SU-DHL-6 (cell line): Measurements from ENCODE around the gene PKD1L1.

Experiments
- H2AFZ ChIP-seq: fragments of 200-600 bp; sonication (generic); 2 replicates; pipeline ENCODE4 v1.6.1; 2014; ENCODE audit warnings: low read depth, mild to moderate bottlenecking, moderate library complexity, mixed read lengths, antibody characterized with exemption, low read length; ENCODE audit not compliant: severe bottlenecking
- H3F3A ChIP-seq: fragments of 200-600 bp; shearing (Covaris generic); 2 replicates; pipeline ENCODE4 v1.6.0; 2016; ENCODE audit warnings: antibody characterized with exemption, mild to moderate bottlenecking; ENCODE audit not compliant: insufficient read depth
- H3K27ac ChIP-seq: fragments of 200-600 bp; sonication (generic); 2 replicates; pipeline ENCODE4 v1.5.1; 2016; ENCODE audit warnings: low read depth, mild to moderate bottlenecking, low read length, moderate library complexity, mixed read lengths
- H3K27me3 ChIP-seq: fragments of 200-600 bp; sonication (generic), shearing (Covaris generic); 2 replicates; pipeline ENCODE4 v1.6.0; 2014; ENCODE audit warnings: mild to moderate bottlenecking, low read length
- H3K36me3 ChIP-seq: fragments of 200-600 bp; sonication (generic); 2 replicates; pipeline ENCODE4 v1.6.1; 2014; ENCODE audit warnings: mild to moderate bottlenecking, low read length, mixed read lengths
- H3K4me2 ChIP-seq: fragments of 300-600, 200-600 bp; shearing (Covaris generic), sonication (generic); 2 replicates; pipeline ENCODE4 v1.6.0; 2014; ENCODE audit warnings: low read length, low read depth, mild to moderate bottlenecking; ENCODE audit not compliant: poor library complexity, severe bottlenecking
- H3K4me3 ChIP-seq: fragments of 200-600 bp; sonication (generic); 2 replicates; pipeline ENCODE4 v1.5.1; 2014; ENCODE audit warnings: antibody characterized with exemption, low read length, mild to moderate bottlenecking, mixed read lengths; ENCODE audit not compliant: insufficient read depth, poor library complexity, severe bottlenecking
- H3K79me2 ChIP-seq: fragments of 200-600 bp; sonication (generic); 2 replicates; pipeline ENCODE4 v1.6.1; 2014; ENCODE audit warnings: mild to moderate bottlenecking, low read length, moderate library complexity; ENCODE audit not compliant: insufficient read depth
- H3K9ac ChIP-seq: fragments of 200-600 bp; sonication (generic); 2 replicates; pipeline ENCODE4 v1.7.0; 2014; ENCODE audit warnings: mild to moderate bottlenecking, low read length
- H3K9me2 ChIP-seq: fragments of 200-600 bp; sonication (generic); replicated peaks from 2 replicates; pipeline ENCODE4 v1.6.1; 2014; ENCODE audit warnings: low read length; ENCODE audit not compliant: insufficient read depth
- H3K9me3 ChIP-seq: fragments of 200-600 bp; sonication (generic); 2 replicates; pipeline ENCODE4 v1.6.1; 2014; ENCODE audit warnings: low read length, mixed read lengths; ENCODE audit not compliant: insufficient read depth
- H4K20me1 ChIP-seq: fragments of 200-600 bp; sonication (generic); 2 replicates; pipeline ENCODE4 v1.6.1; 2014; ENCODE audit warnings: low read depth, mild to moderate bottlenecking, antibody characterized with exemption, low read length, moderate library complexity, mixed read lengths
- EZH2phosphoT487 ChIP-seq: fragments of 200-600 bp; sonication (generic), shearing (Covaris generic); conservative IDR thresholded peaks from 2 replicates; pipeline ENCODE4 v1.6.1; 2018; ENCODE audit warnings: mild to moderate bottlenecking, antibody characterized with exemption, low read length, moderate library complexity, mixed read lengths
- TF ChIP-seq, protein P1 (sequence below): fragments of 200-600 bp; sonication (generic); IDR thresholded peaks from one replicate; pipeline ENCODE4 v1.5.1; 2017; ENCODE audit warnings: antibody characterized with exemption, mild to moderate bottlenecking, low read length, moderate library complexity; ENCODE audit not compliant: insufficient read depth, poor library complexity, severe bottlenecking

The PKD1L1 gene

DNA sequence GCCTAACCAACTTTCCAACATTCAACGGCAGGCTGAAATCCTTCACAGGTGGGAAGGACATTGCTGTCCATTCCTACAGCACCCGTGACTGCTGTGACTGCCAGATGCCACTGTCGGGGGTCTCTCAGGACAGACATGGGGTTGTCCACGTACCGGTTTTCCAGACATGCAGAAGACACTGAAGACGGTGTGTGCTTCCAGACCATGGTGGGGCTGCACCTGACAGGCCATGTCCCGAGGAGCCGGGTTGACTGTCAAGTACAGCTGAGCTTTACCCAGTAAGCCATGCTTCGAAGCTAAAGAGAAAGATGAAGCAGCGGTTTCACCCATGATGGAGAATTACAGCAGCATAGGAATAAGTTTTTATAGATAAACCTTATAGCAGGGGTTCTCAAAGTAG is 70.9 kb downstream of the PKD1L1 start:
- TF ChIP-seq, protein P1, sequence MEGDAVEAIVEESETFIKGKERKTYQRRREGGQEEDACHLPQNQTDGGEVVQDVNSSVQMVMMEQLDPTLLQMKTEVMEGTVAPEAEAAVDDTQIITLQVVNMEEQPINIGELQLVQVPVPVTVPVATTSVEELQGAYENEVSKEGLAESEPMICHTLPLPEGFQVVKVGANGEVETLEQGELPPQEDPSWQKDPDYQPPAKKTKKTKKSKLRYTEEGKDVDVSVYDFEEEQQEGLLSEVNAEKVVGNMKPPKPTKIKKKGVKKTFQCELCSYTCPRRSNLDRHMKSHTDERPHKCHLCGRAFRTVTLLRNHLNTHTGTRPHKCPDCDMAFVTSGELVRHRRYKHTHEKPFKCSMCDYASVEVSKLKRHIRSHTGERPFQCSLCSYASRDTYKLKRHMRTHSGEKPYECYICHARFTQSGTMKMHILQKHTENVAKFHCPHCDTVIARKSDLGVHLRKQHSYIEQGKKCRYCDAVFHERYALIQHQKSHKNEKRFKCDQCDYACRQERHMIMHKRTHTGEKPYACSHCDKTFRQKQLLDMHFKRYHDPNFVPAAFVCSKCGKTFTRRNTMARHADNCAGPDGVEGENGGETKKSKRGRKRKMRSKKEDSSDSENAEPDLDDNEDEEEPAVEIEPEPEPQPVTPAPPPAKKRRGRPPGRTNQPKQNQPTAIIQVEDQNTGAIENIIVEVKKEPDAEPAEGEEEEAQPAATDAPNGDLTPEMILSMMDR, result no peak
- no peak for TF ChIP-seq EZH2phosphoT487
- no peaks in the 10 kb centered on the region for H3K79me2 ChIP-seq

GRCh38 chr7:47875998-47876744 is 72.1 kb downstream of the PKD1L1 start:
- H3K27me3 ChIP-seq, result no peaks in the 10 kb centered on the region
- H3K9me3 ChIP-seq, result no peaks in the 10 kb centered on the region
- no peak overlapping the region for H3K27ac ChIP-seq
- no peak overlapping the region for H3K4me2 ChIP-seq
- no peak overlapping the region for H3K9ac ChIP-seq
- no peaks in the 10 kb centered on the region for H4K20me1 ChIP-seq
- no peak overlapping the region for H3K4me3 ChIP-seq
- H3K36me3 ChIP-seq, result no peaks in the 10 kb centered on the region
- H3K79me2 ChIP-seq, result no peaks in the 10 kb centered on the region
- H2AFZ ChIP-seq, result no peak overlapping the region
- no peaks in the 10 kb centered on the region for H3K9me2 ChIP-seq
- TF ChIP-seq, protein P1, result no peak
- TF ChIP-seq EZH2phosphoT487, result no peak
- H3F3A ChIP-seq, result no peaks in the 10 kb centered on the region

More for the DNA sequence above, 70.9 kb downstream of the PKD1L1 start:
- Histone ChIP-seq H3K36me3 (no peaks in the 10 kb centered on the region), H3K27me3 (no peaks in the 10 kb centered on the region), H3F3A (no peaks in the 10 kb centered on the region), H3K9me2 (no peaks in the 10 kb centered on the region), H3K27ac (no peak overlapping the region), H3K9me3 (no peaks in the 10 kb centered on the region), H4K20me1 (no peaks in the 10 kb centered on the region), H3K4me3 (no peak overlapping the region), H3K9ac (no peak overlapping the region), H3K4me2 (no peak overlapping the region), H2AFZ (no peak overlapping the region)

GRCh38 chr7:47875406-47875805 is 72.9 kb downstream of the PKD1L1 start:
- no peaks in the 10 kb centered on the region for H3K27me3 ChIP-seq
- H3K4me3 ChIP-seq, result no peak overlapping the region
- no peak overlapping the region for H2AFZ ChIP-seq
- no peaks in the 10 kb centered on the region for H3F3A ChIP-seq
- TF ChIP-seq, protein P1, result no peak
- TF ChIP-seq EZH2phosphoT487, result no peak
- no peaks in the 10 kb centered on the region for H3K79me2 ChIP-seq
- no peaks in the 10 kb centered on the region for H3K9me2 ChIP-seq
- no peak overlapping the region for H3K4me2 ChIP-seq
- H3K27ac ChIP-seq, result no peak overlapping the region
- no peak overlapping the region for H3K9ac ChIP-seq
- H4K20me1 ChIP-seq, result no peaks in the 10 kb centered on the region
- H3K36me3 ChIP-seq, result no peaks in the 10 kb centered on the region
- H3K9me3 ChIP-seq, result no peaks in the 10 kb centered on the region
